Activated CD4-positive, alpha-beta memory T cell treated with anti-CD3 and anti-CD28 coated beads for 36 hours (primary cell): Measurements from ENCODE around the gene PRMT1. TPM values are rescaled to one million over a fixed set of nuclear protein-coding genes. Genes with fewer than 3 reads are reported as not detected.
"Not testable (repeated sequence)": the region's sequence is repeated elsewhere in the genome, so short reads cannot be mapped to it uniquely, and the experiment has no call there.

Experiments
- CTCF ChIA-PET: fragments of 350-600 bp; sonication (Branson Sonifier 250); formaldehyde crosslinking; loops from one replicate; lab custom pipeline; 2021; ENCODE audit warnings: antibody characterized with exemption, inconsistent platforms; lab: Charles Lee
- POLR2A ChIA-PET: fragments of 350-600 bp; sonication (Branson Sonifier 250); formaldehyde crosslinking; loops from one replicate; lab custom pipeline; 2021; ENCODE audit warnings: antibody characterized with exemption; lab: Charles Lee
- DNase-seq: peaks from one replicate; pipeline ENCODE4 v3.0.0-alpha.2; 2020
- H3K27ac Mint-ChIP-seq: one replicate; pipeline ENCODE4 v1.8.0; 2021; ENCODE audit warnings: mixed read lengths
- H3K27me3 Mint-ChIP-seq: one replicate; pipeline ENCODE4 v1.8.0; 2021; ENCODE audit warnings: mixed read lengths
- H3K36me3 Mint-ChIP-seq: one replicate; pipeline ENCODE4 v1.8.0; 2021; ENCODE audit warnings: mixed read lengths
- H3K4me1 Mint-ChIP-seq: one replicate; pipeline ENCODE4 v1.8.0; 2021; ENCODE audit warnings: low read depth, mixed read lengths
- H3K4me3 Mint-ChIP-seq: one replicate; pipeline ENCODE4 v1.8.0; 2021; ENCODE audit warnings: mild to moderate bottlenecking, mixed read lengths
- H3K9me3 Mint-ChIP-seq: one replicate; pipeline ENCODE4 v1.8.0; 2021; ENCODE audit warnings: mixed read lengths
- intact Hi-C: fragments of 100-400 bp; cut with micrococcal nuclease; formaldehyde crosslinking; loops from one replicate; pipeline ENCODE4 v1.15.1; 2023
- microRNA-seq: library from miRNA; unstranded; fragments of <30 nt; microRNA quantifications from one replicate; pipeline ENCODE4 v1.2.0, GENCODE V29; 2022; ENCODE audit warnings: borderline number of aligned reads, borderline microRNAs expressed, borderline replicate concordance
- total RNA-seq, 2 experiments: library from RNA; stranded (reverse); gene quantifications; one replicate each; pipeline ENCODE4 v1.2.3, GENCODE V29; 2021

PRMT1 gene
- total RNA-seq, 2 experiments from 2014 or later: 315 to 325 TPM

DNA sequence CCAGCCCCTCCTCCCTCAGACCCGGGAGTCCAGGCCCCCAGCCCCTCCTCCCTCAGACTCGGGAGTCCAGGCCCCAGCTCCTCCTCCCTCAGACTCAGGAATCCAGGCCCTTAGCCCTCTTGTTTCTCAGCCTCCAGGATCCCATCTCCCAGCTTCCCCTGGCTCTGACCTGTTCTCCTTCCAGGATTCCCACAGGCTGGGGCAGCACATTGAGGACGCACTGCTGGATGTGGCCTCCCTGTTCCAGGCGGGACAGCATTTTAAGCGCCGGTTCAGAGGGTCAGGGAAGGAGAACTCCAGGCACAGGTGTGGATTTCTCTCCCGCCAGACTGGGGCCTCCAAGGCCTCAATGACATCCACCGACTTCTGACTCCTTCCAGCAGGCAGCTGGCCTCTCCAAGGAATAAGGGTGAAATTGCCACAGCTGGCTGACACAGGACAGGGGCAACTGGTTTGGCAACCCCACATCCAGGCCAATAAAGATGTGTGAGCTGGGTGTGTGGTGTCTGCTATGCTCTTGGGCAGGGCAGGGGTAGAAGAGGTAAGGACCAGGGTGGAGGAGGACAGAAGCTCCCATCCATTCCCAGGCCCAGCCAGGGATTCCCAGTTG, 36.3 kb downstream of the PRMT1 start:
- CTCF ChIA-PET: no interaction called here
- DNase-seq: no peak
- H3K36me3 Mint-ChIP-seq: no peaks in the 10 kb centered on the region
- H3K27me3 Mint-ChIP-seq: no peaks in the 10 kb centered on the region
- POLR2A ChIA-PET: interaction anchor here (0.6 kb wide), 1 partner anchor 126 kb away, joined by 3 read pairs; no protein-coding TSS in a partner anchor
- H3K4me3 Mint-ChIP-seq: no peak overlapping the region
- peaks cover 9% of the 10 kb centered on the region for H3K4me1 Mint-ChIP-seq
- no peaks in the 10 kb centered on the region for H3K9me3 Mint-ChIP-seq
- no peak overlapping the region for H3K27ac Mint-ChIP-seq
- intact Hi-C loops: no loop called here

DNA sequence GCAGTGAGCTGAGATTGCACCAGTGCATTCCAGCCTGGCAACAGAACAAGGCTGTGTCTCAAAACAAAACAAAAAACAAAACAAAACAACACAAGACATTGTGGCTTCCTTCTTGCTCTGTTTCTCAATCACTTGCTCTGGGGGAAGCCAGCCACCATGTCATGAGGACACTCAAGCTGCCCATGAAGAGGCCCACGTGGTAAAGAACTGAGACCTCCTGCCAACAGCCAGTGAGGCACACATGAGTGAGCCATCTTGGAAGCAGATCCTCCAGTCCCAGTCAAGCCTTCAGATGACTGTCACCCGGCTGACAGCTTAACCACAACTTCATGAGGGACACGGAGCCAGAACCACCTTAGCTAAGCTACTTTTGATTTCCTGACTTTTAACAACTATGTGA, 39.1 kb downstream of the PRMT1 start:
- Mint-ChIP-seq H3K4me3 (no peak overlapping the region), H3K27ac (no peak overlapping the region), H3K36me3 (no peaks in the 10 kb centered on the region), H3K4me1 (peaks cover 9% of the 10 kb centered on the region), H3K27me3 (no peaks in the 10 kb centered on the region), H3K9me3 (no peaks in the 10 kb centered on the region)
- POLR2A ChIA-PET: no interaction called here
- peak; percentile 23 for DNase-seq
- intact Hi-C loops: no loop called here
- CTCF ChIA-PET: interaction anchor here (0.6 to 2.3 kb wide), 4 partner anchors 14 to 271 kb away, joined by 3 to 7 read pairs (median 4); no protein-coding TSS in a partner anchor

- DNase-seq: no peak
- no peaks in the 10 kb centered on the region for H3K36me3 Mint-ChIP-seq
- H3K27ac Mint-ChIP-seq: no peak overlapping the region
- intact Hi-C loops: no loop called here
- H3K9me3 Mint-ChIP-seq: no peaks in the 10 kb centered on the region
- ChIA-PET POLR2A (no interaction called here), CTCF (interaction anchor here (0.6 to 2.2 kb wide), 8 partner anchors 14 to 265 kb away, joined by 3 to 8 read pairs (median 4); partner anchors contain the start of gene AP2A1)
- no peaks in the 10 kb centered on the region for H3K27me3 Mint-ChIP-seq
- H3K4me1 Mint-ChIP-seq: peaks cover 9% of the 10 kb centered on the region
- no peak overlapping the region for H3K4me3 Mint-ChIP-seq
Observed at GRCh38 chr19:49718511-49718910, 41.4 kb downstream of the PRMT1 start.

DNA sequence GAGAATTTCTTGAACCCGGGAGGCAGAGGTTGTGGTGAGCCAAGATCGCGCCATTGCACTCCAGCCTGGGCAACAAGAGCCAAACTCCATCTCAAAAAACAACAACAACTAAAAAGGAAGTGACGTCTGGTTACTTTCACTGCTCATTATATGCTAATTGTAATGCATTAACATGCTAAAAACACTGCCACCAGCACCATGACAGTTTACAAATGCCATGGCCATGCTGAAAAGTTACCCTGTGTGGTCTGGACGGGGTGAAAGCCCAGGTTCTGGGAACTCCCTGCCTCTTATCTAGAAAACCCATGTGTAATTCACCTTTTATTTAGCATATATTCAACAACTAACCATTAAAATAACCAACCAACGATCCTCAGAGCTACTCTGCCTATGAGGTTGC, 41.9 kb downstream of the PRMT1 start:
- CTCF ChIA-PET: interaction anchor here (0.6 kb wide), 1 partner anchor 138 kb away, joined by 3 read pairs; no protein-coding TSS in a partner anchor
- POLR2A ChIA-PET: no interaction called here
- no peak overlapping the region for H3K4me3 Mint-ChIP-seq
- DNase-seq: no peak
- H3K9me3 Mint-ChIP-seq: no peaks in the 10 kb centered on the region
- H3K27me3 Mint-ChIP-seq: no peaks in the 10 kb centered on the region
- intact Hi-C loops: no loop called here
- no peak overlapping the region for H3K27ac Mint-ChIP-seq
- H3K4me1 Mint-ChIP-seq: peaks cover 9% of the 10 kb centered on the region
- no peaks in the 10 kb centered on the region for H3K36me3 Mint-ChIP-seq

- POLR2A ChIA-PET, H3K27ac Mint-ChIP-seq, H3K4me3 Mint-ChIP-seq, H3K9me3 Mint-ChIP-seq, intact Hi-C loops, H3K27me3 Mint-ChIP-seq, DNase-seq, H3K4me1 Mint-ChIP-seq, H3K36me3 Mint-ChIP-seq: not testable (repeated sequence)
- CTCF ChIA-PET: interaction anchor here (0.6 kb wide), 1 partner anchor 137 kb away, joined by 3 read pairs; no protein-coding TSS in a partner anchor
Observed at GRCh38 chr19:49719420-49719819, 42.3 kb downstream of the PRMT1 start.

DNA sequence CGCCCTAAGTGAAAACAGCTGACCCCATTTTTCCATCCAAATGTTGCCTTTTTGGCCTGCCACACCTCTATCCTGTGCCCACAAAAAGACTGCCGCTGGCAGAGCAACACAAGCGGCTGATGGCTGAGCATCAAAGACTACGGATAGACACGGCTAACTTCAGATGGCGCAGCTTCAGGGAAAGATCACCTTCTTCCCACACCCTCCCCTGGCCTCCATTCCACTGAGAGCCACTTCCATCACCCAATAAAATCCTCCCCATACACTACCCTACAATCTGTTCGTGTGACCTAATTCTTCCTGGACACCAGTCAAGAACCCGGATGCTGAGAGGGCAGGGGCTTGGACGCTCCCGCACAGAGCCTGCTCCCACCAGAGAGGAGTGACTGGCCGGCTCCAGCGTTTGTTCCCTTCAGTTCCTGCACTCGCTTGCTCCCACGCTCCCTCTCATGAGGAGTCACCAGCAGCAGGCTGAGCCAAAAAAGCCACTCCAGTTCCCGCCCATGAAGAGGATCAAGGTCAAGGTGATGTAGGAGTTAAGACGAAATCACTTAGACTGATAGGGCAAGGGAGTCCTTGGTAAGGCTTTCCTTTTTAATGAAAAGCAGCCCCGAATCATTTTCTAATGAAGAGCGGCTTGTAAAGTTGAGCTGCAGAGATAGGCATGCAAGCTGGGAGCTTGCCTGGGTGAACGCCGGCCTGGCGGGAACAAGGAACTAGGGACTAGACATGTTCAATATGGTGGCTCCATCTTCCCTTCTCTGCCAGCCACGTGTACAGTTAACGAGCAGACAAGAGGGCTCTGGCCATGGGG, 50.4 kb downstream of the PRMT1 start:
- H3K9me3 Mint-ChIP-seq: no peaks in the 10 kb centered on the region
- intact Hi-C loops: no loop called here
- H3K36me3 Mint-ChIP-seq: no peaks in the 10 kb centered on the region
- H3K4me3 Mint-ChIP-seq: no peak overlapping the region
- no peak for DNase-seq
- POLR2A ChIA-PET: no interaction called here
- no peak overlapping the region for H3K27ac Mint-ChIP-seq
- H3K27me3 Mint-ChIP-seq: peaks cover 1% of the 10 kb centered on the region
- H3K4me1 Mint-ChIP-seq: no peaks in the 10 kb centered on the region
- CTCF ChIA-PET: interaction anchor here (1.2 kb wide), 1 partner anchor 10 kb away, joined by 4 read pairs; no protein-coding TSS in a partner anchor

DNA sequence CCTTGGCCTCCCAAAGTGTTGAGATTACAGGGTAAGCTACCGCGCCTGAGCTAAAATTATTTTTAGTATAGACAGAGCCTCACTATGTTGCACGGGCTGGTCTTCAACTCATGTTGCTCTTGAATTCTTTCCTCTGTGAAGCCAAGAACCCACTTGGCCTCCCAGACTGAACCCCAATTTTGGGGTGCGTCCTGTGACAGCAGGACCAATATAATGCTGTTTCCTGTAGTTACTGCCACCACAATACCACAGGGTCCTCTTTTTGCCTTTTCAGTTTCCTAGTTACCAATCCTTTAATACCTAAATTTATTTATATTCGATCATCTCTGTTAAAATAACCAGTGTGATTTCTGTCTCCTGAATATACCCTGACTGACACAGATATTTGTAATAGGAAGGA, 53.1 kb downstream of the PRMT1 start:
- DNase-seq: no peak
- ChIA-PET CTCF (interaction anchor here (1.9 kb wide), 1 partner anchor 14 kb away, joined by 7 read pairs; no protein-coding TSS in a partner anchor), POLR2A (interaction anchor here (1.3 kb wide), 1 partner anchor 12 kb away, joined by 3 read pairs; no protein-coding TSS in a partner anchor)
- intact Hi-C loops: no loop called here
- Mint-ChIP-seq H3K27me3 (peaks cover 1% of the 10 kb centered on the region), H3K9me3 (no peaks in the 10 kb centered on the region), H3K36me3 (no peaks in the 10 kb centered on the region), H3K4me1 (no peaks in the 10 kb centered on the region), H3K4me3 (no peak overlapping the region), H3K27ac (no peak overlapping the region)

Small RNAs within 50 kb of the gene (microRNA-seq; reads per million reads assigned to microRNA genes)
- gene MIR5088: not detected

Other genes with a start within 250 kb of the PRMT1 start
- gene SLC17A7, start 235.7 kb upstream of the PRMT1 start, total RNA-seq: under 1 TPM in 1 of 2 experiments, not detected in 1; 0.17 TPM
- 100 to 1,000 TPM; 117 to 129 TPM for gene PIH1D1, start 225.5 kb upstream of the PRMT1 start, total RNA-seq
- 10 to 100 TPM; 43.7 to 44.2 TPM for gene ALDH16A1, start 224.0 kb upstream of the PRMT1 start, total RNA-seq
- gene FLT3LG, start 203.1 kb upstream of the PRMT1 start, total RNA-seq: 10 to 100 TPM; 50.1 to 51.0 TPM
- 1,000 to 10,000 TPM; 4,276 to 4,379 TPM for gene RPL13A, start 189.7 kb upstream of the PRMT1 start, total RNA-seq
- 1,000 to 10,000 TPM; 3,093 to 3,130 TPM for gene RPS11, start 180.8 kb upstream of the PRMT1 start, total RNA-seq
- 10 to 100 TPM; 13.2 to 17.2 TPM for gene FCGRT, start 164.6 kb upstream of the PRMT1 start, total RNA-seq
- gene RCN3, start 149.3 kb upstream of the PRMT1 start, total RNA-seq: 1 to 10 TPM; 6.3 to 6.5 TPM
- 10 to 100 TPM; 80.3 to 84.3 TPM for gene NOSIP, start 96.7 kb upstream of the PRMT1 start, total RNA-seq
- 1 to 10 TPM in 1 of 2 experiments, under 1 TPM in 1; 0.85 to 1.5 TPM for gene PRRG2, start 96.0 kb upstream of the PRMT1 start, total RNA-seq
- gene PRR12, start 86.1 kb upstream of the PRMT1 start, total RNA-seq: 10 to 100 TPM; 19.9 to 22.4 TPM
- gene RRAS, start 37.1 kb upstream of the PRMT1 start, total RNA-seq: 10 to 100 TPM; 12.2 to 14.4 TPM
- gene SCAF1, start 35.1 kb upstream of the PRMT1 start, total RNA-seq: 10 to 100 TPM; 57.4 to 58.6 TPM
- gene IRF3, start 11.4 kb upstream of the PRMT1 start, total RNA-seq: 100 to 1,000 TPM; 143 to 156 TPM
- gene BCL2L12, start 11.3 kb upstream of the PRMT1 start, total RNA-seq: 10 to 100 TPM; 87.2 to 89.1 TPM
- gene ADM5, start 12.3 kb downstream of the PRMT1 start, total RNA-seq: 1 to 10 TPM; 2.9 to 3.0 TPM
- gene CPT1C, start 13.8 kb downstream of the PRMT1 start, total RNA-seq: 1 to 10 TPM; 1.4 to 1.6 TPM
- gene TSKS, start 86.0 kb downstream of the PRMT1 start, total RNA-seq: under 1 TPM; 0.40 to 0.63 TPM
- 10 to 100 TPM; 86.0 to 88.4 TPM for gene AP2A1, start 89.7 kb downstream of the PRMT1 start, total RNA-seq
- 10 to 100 TPM; 15.2 to 16.2 TPM for gene FUZ, start 136.0 kb downstream of the PRMT1 start, total RNA-seq
- 10 to 100 TPM; 45.6 to 50.2 TPM for gene MED25, start 141.0 kb downstream of the PRMT1 start, total RNA-seq
- gene PTOV1, start 173.9 kb downstream of the PRMT1 start, total RNA-seq: 100 to 1,000 TPM; 105 to 108 TPM
- gene PNKP, start 190.3 kb downstream of the PRMT1 start, total RNA-seq: 10 to 100 TPM; 88.7 to 98.6 TPM
- 10 to 100 TPM; 19.6 TPM for gene AKT1S1, start 200.1 kb downstream of the PRMT1 start, total RNA-seq
- gene TBC1D17, start 200.4 kb downstream of the PRMT1 start, total RNA-seq: 10 to 100 TPM; 32.5 to 34.7 TPM
- gene IL4I1, start 219.6 kb downstream of the PRMT1 start, total RNA-seq: 100 to 1,000 TPM; 108 to 111 TPM